Esophagus squamous epithelium (tissue), 4 donors: Measurements from ENCODE around the gene ROCK2.

ENCODE experiments used
- POLR2A ChIP-seq, 4 donors: fragments of 450-650 bp; IDR thresholded peaks; one replicate each; pipeline ENCODE4 v1.6.1; 2017; ENCODE audit warnings: antibody characterized with exemption in 4 of 4, mild to moderate bottlenecking in 4 of 4, moderate library complexity in 3 of 4
- TF ChIP-seq, protein P1 (sequence below), 6 experiments: fragments of 450-650 bp in 4 of 6; fragments of 200-600 bp in 2 of 6; sonication (generic) in 2 of 6; IDR thresholded peaks; one replicate each; pipeline ENCODE4 v1.5.1; 2016 to 2019; ENCODE audit warnings: antibody characterized with exemption in 6 of 6, mild to moderate bottlenecking in 4 of 6, moderate library complexity in 4 of 6

DNA sequence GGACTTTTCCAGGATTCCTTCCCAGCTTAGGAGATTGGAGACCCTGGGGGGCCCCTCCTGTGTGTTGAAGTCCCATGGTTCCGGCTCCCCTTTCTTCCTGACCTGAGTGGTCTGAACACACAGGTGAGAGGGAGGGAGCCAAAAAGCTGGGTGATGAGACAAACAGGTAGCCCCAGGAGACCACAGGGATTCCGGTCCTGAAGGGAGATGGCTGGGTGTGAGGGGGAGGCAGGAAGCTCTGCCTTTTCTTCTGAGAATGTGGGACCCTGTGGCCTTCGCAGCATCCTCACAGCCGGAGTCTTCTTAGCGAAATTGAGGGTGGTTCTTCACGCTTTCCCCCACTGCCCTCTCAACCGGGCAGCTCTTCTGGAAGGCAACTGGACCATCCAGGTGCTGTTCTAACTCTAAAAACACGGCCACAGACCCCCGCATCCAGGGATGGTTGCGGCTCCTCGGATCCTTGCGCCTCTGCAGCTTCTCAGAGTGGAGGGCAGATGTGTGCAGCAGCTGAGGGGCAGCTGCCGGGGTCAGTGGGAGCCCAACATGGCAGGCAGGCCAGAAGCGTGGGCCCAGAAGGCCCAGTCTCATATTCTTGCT is 184.8 kb downstream of the ROCK2 start:
- TF ChIP-seq, protein P1, sequence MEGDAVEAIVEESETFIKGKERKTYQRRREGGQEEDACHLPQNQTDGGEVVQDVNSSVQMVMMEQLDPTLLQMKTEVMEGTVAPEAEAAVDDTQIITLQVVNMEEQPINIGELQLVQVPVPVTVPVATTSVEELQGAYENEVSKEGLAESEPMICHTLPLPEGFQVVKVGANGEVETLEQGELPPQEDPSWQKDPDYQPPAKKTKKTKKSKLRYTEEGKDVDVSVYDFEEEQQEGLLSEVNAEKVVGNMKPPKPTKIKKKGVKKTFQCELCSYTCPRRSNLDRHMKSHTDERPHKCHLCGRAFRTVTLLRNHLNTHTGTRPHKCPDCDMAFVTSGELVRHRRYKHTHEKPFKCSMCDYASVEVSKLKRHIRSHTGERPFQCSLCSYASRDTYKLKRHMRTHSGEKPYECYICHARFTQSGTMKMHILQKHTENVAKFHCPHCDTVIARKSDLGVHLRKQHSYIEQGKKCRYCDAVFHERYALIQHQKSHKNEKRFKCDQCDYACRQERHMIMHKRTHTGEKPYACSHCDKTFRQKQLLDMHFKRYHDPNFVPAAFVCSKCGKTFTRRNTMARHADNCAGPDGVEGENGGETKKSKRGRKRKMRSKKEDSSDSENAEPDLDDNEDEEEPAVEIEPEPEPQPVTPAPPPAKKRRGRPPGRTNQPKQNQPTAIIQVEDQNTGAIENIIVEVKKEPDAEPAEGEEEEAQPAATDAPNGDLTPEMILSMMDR (IDR thresholded peaks at IDR 0.05): no peak
- TF ChIP-seq POLR2A (IDR thresholded peaks at IDR 0.05): no peak
